Renal cortical epithelial cell (primary cell): ENCODE data around the gene DUSP22. TPM values are rescaled to one million over a fixed set of nuclear protein-coding genes. Genes with fewer than 3 reads are reported as not detected.
"Not testable (repeated sequence)": the region's sequence is repeated elsewhere in the genome, so short reads cannot be mapped to it uniquely, and the experiment has no call there.

Source experiments
- DNase-seq: peaks from one replicate; pipeline ENCODE4 v3.0.0-alpha.2; 2011; ENCODE audit warnings: low read depth
- total RNA-seq: library from RNA; depleted of rRNA; stranded (reverse); fragments of >200 nt; gene quantifications from 2 replicates; pipeline ENCODE4 v1.2.3, GENCODE V29; 2014

DUSP22 gene
- total RNA-seq, 1 donor from 2014 or later: 31.1 TPM

DNA sequence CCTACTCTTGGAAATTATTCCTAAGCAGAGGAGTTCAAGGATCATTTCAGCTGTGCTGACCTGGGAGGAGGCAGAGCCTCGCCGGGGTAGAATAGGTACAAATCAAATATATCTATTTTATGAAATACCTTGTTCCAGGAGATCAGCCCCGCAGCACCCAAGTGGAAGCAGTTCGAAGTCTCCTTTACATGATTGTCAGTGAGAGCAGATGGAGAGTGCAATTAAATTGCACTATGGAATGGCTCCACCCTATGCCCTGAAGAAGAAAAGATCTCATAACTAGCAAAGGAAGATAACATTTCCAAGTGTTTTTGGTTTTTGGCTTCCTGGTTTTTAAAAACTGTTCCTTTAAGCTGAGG is 31.4 kb downstream of the DUSP22 start:
- no peak for DNase-seq

DNA sequence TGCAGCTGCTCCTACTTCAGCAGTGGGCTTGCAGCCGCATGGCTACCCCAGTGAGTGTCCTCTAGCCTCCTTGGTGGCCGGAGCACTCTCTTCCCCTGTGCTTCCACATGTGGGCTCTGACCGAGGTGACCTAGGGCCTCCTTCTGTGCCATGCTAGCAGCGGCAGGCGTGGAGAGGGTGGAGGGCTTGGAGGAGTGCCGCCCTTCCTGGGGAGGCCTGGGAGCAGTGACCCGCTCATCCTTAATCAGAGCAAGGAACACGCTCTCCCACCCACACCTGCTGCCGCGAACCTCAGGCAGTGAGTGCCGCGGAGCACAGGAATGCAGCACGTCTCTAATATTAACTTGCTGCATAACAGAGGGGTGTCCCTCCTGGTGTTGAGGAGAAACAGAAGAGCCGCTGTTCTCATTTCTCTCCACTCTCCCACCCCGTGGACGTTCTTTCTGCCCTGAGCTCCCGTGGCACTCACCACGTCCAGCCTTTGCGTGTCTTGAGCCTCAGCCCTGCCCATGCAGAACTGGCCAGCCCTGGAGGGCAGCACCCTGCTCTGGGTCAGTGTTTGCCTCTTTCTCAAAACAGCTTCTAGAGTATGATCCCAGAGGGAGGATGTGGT is 31.9 kb downstream of the DUSP22 start:
- no peak for DNase-seq

DNA sequence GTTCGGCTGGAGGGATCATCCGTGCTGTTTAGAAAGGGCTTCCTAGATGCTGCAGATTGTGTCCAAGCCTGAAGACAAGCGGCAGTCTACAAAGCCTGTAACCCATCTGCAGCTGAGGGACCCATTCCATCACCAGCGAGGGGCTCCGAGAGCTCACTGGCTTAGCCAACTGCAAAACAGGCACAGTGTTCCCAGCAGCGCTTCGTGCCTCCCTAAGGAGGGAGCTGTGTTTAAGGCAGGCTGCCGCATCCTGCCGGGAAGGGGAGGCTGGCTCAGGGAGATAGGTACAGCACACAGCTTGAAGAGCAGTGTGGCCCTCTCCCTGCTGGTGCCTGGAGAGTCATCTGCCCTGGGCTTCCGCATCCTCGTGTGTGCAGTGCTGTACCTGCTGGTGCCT is 32.4 kb downstream of the DUSP22 start:
- DNase-seq: no peak

DNA sequence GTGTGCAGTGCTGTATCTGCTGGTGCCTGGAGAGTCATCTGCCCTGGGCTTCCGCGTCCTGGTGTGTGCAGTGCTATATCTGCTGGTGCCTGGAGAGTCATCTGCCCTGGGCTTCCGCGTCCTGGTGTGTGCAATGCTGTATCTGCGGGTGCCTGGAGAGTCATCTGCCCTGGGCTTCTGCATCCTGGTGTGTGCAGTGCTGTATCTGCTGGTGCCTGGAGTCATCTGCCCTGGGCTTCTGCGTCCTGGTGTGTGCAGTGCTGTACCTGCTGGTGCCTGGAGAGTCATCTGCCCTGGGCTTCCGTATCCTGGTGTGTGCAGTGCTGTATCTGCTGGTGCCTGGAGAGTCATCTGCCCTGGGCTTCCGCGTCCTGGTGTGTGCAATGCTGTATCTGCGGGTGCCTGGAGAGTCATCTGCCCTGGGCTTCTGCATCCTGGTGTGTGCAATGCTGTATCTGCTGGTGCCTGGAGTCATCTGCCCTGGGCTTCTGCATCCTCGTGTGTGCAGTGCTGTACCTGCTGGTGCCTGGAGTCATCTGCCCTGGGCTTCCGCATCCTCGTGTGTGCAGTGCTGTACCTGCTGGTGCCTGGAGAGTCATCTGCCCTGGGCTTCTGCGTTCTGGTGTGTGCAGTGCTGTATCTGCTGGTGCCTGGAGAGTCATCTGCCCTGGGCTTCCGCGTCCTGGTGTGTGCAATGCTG is 33.0 kb downstream of the DUSP22 start:
- DNase-seq: not testable (repeated sequence)

DNA sequence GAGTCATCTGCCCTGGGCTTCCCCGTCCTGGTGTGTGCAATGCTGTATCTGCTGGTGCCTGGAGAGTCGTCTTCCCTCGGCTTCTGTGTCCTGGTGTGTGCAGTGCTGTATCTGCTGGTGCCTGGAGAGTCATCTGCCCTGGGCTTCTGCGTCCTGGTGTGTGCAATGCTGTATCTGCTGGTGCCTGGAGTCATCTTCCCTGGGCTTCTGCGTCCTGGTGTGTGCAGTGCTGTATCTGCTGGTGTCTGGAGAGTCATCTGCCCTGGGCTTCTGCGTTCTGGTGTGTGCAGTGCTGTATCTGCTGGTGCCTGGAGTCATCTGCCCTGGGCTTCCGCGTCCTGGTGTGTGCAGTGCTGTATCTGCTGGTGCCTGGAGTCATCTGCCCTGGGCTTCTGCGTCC is 33.8 kb downstream of the DUSP22 start:
- not testable (repeated sequence) for DNase-seq

DNA sequence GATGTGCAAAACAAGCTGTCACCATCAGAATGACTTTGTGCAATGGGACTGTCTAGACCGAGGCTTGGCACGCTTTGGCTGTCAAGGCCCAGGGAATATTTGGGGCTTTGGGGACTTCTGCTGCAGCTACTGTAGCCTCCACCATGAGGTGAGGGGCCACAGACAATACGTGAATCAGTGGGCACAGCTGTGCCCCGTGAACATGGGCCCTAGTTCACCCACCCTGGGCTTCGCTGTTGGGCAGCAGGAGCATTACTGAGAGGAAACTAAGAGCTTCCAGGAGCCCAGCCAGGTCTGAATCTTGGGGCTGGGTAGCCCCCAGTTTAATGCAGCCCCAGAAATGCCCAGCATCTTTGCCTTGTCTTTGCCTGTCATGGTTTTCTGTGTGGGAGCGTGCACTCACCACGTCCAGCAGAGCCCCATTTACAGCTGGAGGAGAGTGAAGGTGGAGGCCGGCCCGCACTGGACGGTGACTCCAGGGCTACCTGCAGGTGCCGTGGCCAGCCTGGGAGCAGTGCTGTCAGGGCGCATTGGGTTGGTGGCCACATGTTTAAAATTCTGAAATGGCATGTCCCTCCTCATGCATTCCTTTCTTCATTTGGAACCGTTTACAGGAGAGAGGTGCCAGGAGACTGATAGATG is 34.7 kb downstream of the DUSP22 start:
- no peak for DNase-seq

DNA sequence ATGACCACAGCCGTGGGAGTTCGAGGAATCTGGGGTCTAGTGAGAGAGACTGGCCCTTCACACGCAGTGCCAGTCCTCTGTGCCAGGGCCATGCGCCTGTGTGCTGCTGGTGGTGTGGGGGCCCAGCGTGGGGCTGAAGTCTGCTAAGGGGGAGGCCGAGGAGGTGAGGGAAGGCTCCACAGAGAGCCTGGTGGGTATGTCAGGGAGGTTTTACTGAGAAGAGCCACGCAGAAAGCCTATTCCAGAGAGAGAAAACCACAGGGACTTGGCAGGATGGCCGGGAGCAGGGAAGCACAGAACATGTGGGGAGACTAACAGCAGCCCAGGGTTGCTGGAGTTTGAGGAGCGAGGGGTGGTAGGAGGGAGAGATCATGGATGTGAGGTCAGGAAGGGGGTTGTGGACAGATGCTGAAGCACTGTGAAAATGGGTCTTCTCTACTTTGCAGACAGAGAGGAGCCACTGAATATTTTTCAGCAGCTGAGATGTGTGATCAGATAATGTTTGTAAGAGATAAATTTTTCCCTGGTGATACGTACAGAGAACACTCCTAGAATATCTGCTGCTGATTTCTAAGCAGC is 35.3 kb downstream of the DUSP22 start:
- DNase-seq: no peak

DNA sequence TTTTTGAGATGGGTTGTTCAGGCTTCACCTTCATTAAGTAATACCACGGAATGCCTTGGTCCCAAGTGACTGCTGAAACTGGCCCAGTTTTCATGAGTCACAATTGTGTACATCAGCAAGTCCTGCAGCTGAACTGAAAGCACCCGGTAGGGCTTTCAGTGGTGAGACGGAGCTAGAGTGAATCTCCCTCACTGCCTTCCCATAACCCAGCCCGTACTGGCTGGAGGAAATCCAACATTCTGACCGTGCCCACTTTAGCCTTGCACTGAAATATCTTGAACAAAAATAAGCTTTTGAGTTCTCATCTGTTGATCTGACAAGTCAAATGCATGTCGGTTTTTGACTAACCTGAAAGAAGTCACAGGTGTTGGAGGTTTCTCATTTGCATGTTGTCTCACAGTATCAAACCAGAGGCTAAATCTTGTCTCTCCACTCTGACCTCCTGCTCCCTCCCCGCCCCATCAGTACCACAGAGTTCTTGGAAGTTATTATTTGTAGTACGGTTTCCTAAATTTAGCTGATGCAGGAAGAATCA is 35.9 kb downstream of the DUSP22 start:
- DNase-seq: peak; percentile 75

DNA sequence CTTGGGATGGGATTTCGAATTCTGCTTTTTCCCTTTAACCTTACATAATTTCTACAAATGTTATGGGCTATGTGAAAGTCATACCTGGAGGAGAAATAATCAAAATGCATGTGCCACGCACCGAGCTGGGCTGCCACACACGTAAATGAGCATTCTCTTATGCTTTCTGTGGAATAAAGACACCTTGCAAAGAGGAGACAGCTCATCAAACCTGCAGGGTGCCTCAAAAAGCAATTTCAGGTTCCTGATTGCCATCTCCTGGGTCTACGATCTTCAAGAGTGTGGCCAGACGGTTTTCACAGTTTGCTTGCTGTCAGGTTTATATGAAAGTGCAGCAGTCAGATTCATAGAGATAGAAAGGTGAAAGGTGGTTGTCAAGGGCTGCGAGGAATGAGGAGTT is 36.6 kb downstream of the DUSP22 start:
- no peak for DNase-seq

DNA sequence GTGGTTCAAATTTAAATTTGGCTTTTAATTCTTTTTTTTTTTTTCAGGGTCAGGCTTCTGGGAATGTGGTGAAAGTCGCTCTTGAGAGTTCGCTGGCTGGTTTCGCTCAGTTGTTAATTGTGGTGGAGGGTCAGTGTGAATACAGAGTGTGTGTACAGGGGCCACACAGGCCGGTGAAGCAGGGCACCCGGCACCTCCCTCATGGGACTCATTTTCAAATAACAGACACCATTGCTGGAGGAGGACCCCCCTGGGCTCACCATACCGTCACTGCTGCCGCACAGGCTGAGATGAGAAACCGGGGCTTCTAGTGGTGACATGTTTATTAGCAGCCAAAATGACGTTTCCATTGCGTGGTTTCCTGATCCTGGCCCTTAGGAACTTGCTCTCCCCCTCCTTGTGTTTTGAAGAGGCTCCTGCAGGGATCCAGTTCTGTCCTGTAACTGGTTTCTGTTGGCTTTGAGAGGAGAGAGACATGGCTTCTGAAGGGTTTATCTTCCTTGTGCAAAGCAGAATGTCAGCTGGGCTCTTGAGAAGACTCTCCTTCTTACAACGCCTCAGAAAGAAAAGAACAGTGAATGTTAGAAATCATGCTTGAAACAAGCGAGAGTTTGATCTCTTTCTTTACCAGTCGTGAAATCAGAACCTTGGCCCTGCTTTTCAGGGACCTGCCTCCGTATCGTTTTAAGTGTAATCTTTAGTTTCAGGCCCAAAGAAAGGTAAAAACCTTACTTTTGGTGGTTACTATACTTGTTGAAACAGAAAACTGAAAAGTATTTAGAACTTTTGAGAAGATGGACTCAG is 37.8 kb downstream of the DUSP22 start:
- no peak for DNase-seq

DNA sequence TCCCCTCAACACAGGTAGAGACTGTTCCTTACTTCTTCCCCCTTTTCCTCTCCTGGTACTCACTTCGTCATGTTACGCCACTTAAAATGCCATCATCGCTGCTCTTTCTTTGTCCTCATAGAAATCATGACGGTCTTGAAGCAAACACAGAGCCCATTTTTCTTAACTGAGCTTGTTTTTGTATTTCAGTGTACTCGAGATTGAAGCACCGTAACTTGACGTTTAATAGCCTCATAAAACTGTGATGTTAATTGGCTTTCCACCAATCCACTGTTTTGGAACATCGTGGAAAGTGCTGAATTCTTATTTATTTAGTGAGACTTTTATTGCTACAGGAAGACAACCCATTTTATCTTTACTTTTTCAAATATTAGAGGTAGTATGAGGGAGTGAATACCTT is 38.7 kb downstream of the DUSP22 start:
- DNase-seq: no peak

DNA sequence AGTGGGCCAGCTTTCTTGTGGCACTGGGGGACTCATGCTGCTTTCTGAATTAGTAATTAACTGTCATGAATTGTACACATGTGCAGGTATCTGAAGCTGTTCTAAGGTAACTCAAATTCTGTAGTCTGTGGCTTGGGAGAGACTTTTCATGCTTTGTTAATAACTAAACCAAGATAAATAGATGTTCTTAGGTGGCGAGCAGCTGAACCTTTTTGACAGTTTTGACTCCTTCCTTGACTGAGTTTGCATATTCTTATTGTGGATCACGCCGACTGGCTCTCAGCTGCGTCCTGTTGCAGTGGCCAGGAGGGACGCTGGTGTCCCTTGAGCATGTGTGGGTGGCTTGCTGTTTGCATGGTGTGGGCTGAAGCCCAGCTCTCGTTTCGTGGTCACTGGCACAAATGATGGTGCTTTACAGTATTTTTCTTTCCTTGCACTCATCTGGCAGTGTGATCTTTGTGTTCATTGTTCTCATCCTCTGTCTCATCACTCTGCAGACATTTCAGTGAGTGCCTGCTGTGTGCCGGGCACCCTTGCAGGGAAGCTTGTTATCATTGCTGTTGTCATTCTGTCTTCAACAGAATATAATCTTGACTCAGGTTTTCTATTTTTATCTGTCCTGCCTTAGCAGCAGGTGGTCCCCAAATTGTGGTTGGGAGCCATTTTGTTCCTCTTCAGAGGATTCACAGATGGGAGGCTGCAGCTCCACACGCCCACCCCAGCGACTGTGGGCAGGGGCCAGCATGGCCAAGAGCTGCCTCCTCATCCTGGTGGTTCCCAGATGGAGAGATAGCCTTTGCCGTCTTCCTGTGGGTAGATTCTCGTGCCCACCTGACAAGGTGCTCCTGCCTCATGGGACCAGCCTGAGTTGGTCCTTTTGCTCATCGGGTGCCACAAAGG is 39.6 kb downstream of the DUSP22 start:
- DNase-seq: no peak

DNA sequence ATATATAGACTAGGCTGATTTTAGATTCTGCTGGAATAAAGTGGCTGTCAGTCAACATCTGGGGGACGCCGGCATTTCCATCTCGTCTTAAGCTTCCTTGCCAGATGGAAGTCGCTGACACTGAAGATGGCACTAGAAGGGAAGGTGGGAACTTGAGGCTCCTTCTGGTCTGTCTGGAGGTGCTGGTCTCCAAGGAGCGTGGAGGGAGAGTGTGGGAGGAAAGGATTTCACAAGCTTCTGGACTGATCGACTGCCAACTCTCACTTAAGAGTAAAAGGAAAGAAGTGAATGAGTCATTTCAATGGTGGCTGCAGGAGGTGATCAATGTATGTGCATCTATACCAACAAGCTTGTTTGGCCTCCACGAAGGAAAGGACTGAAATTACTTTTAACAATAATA is 40.4 kb downstream of the DUSP22 start:
- peak; percentile 52 for DNase-seq

DNA sequence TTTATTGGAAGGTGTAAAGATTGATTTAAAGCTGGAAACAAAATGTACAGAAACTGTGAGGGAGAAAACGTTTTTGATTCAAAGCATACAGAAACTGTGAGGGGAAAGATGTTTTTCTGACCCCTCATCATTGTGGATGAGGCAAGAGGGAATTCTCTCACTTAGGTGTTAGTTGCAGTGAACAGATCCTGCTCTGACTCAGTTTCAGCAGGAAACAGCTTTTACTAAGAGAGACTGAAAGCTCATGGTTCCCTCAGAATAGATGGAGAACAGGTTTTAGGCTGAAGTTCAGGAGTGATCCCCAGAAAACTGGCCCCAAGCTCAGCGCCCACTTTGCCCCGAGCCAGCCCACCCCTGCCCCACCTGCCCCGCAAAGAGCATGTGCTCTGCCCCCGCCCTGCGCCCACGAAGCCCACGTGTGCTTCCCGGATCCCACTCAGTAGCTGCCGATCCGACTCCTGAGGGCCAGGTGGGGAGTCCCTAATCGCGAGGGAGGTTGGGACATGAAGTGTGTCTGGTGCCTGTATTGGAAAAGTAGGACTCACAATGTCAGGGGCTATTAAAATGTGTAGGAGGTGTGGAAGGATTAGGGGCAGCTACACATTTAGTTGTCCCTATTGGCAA is 41.2 kb downstream of the DUSP22 start:
- DNase-seq: no peak

DNA sequence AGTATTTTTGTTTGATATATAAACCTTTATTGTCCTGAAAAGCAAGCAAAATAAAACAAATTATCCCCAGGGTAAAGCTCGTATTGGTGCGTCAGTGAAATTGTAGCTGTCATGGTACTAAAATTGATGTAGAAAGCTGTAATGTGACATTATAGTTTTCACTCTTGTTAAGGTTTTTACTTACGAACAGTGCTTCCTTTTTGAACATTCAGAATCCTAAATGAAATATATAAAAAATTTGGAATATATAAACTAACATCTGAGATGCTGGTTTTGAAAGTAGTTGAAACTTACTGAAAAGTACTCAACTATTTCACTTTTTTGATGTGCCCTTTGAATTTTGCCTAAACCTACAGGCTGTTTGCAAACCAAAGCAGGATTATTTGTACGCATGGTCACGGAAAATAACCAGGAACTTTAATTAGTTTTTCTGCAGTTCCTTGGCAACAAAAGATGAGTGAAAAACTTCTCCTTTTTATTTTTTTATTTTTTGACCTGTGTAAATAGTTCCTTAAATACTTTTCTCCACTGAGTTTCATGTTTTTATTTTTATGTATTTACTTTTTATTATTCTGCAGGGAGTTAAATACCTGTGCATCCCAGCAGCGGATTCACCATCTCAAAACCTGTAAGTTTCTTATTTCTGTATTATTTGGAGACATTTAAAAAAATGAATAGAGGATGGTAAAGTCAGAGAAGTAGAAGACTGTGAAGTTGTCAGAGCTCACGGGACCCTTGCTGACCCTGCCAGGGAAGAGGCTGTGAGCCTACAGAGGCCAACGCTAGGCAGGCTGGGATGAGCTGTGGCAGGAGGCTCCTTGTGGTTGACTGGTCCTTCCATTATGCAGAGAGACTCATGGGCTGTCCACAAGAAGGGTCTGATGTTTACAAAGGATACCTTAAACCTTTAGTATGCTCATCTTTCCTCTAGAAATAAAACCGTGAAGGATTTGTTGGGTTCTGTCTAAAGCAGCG is 42.5 kb downstream of the DUSP22 start:
- DNase-seq: no peak

DNA sequence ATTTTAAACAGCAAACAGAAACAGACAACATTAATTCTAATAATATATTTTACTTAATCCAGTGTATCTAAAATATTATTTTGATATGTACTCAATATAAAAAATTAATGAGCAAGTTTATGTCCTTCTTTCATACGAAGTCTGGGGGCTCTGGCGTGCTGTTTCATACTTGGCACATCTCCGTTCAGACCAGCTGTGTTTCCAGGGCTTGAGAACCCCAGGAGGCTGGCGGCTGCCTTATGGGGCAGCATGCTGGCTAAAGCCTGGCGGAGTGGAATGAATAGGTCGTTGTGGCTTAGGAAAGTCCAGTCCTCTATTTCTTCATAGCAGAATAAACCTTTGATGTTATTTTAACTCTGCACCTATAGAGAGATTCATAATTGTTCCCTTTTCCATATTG is 43.3 kb downstream of the DUSP22 start:
- no peak for DNase-seq

DNA sequence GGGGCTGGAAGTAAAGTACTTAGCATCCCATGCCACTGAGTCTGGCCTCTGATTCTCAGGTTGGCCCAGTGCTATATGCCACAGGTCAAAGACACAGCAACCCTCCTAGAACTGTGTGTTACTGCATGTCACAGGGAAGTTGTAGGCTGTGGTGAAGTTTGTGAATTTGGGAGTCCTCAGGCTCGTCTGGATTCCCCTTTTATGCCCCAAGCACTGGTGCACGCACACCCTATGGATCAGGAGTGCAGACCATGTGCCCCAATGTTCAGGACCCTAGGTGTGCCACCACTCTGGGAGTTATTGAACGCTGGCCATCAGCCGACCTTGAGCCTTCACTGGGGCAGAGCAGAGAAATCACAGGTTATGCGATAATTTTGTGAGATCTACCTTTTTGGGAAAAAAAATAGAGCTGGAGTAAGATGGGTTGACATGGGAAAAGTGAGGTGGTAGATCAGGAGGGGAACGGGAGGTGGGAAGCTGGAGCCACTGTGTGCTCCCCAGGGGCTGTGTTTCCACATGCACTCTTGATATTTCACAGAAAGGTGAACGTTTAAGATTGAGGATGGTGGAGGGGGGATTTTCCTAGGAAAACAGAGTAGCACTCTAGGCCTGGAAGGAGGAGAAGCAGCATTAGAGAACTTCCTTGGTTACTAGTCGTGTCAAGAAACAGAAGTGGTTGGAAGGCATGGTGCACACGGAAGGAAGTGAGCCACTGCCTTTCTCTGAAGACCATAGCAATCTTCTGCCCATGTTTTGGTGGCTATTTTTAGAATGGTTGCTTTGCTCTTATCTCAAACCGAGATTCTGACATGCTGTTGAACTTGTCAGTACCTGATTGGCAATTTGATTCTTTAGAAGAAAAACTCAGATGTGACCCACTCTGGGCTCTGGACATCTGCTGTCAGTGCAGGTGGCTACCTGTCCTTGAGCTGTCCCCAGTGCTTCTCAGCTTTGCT is 44.1 kb downstream of the DUSP22 start:
- DNase-seq: no peak

DNA sequence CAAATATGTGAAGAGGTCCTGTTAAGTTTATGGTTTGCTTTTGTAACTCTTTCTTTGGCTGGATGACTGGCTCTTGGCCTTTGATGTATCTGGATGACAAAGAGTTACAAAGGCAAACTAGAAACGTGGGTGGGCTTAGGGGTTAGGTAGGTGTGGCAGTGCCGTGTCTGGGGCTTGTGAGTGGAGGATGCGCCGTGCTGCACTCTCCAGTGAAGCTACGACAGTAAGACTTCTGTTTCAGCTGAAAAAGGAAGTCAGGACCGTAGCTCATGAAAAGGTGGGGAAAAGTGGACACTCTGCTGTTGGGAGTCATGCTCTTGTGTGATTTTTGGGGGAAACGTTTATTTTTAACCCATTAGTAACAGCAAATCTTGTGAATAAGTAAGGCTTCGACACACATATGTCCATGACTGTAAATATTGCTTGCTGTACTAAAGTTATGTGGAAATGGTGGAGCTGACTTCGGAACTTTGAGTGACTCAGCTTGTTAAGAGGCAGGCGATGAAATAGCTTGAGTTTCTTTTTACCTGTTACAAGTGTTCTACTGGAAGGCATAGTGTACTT is 45.6 kb downstream of the DUSP22 start:
- DNase-seq: no peak
